Endothelial cell (in vitro differentiated cells): ENCODE data around the gene MGST1. TPM values are rescaled to one million over a fixed set of nuclear protein-coding genes. Genes with fewer than 3 reads are reported as not detected.

Source experiments
- DNase-seq: peaks from one replicate; pipeline ENCODE4 v3.0.0; 2021; ENCODE audit warnings: low spot score
- H3K27ac Mint-ChIP-seq: one replicate; pipeline ENCODE4 v1.8.0; 2021; ENCODE audit warnings: mixed read lengths, inconsistent platforms; ENCODE audit not compliant: unreplicated experiment
- H3K27me3 Mint-ChIP-seq: one replicate; pipeline ENCODE4 v1.8.0; 2021; ENCODE audit warnings: mild to moderate bottlenecking, moderate library complexity, mixed read lengths, inconsistent platforms; ENCODE audit not compliant: unreplicated experiment
- H3K36me3 Mint-ChIP-seq: one replicate; pipeline ENCODE4 v1.8.0; 2021; ENCODE audit warnings: mild to moderate bottlenecking, low read depth, mixed read lengths, inconsistent platforms; ENCODE audit not compliant: unreplicated experiment
- H3K4me1 Mint-ChIP-seq: one replicate; pipeline ENCODE4 v1.8.0; 2021; ENCODE audit warnings: mild to moderate bottlenecking, mixed read lengths, inconsistent platforms; ENCODE audit not compliant: unreplicated experiment
- H3K4me3 Mint-ChIP-seq: one replicate; pipeline ENCODE4 v1.8.0; 2021; ENCODE audit warnings: mild to moderate bottlenecking, mixed read lengths, inconsistent platforms; ENCODE audit not compliant: unreplicated experiment
- H3K9me3 Mint-ChIP-seq: one replicate; pipeline ENCODE4 v1.8.0; 2021; ENCODE audit warnings: mixed read lengths, inconsistent platforms; ENCODE audit not compliant: unreplicated experiment
- CTCF ChIP-seq: fragments of 200-600 bp; sonication (generic); IDR thresholded peaks from one replicate; pipeline ENCODE4 v1.5.0; 2021; ENCODE audit warnings: antibody characterized with exemption; ENCODE audit not compliant: unreplicated experiment
- total RNA-seq: library from RNA; stranded (reverse); fragmentation: NEBNext Ultra II Directional; extraction: Animal tissue kit (Norgen Biotek cat#: 25700); gene quantifications from one replicate; pipeline ENCODE4 v1.2.1, GENCODE V29; 2021; ENCODE audit not compliant: unreplicated experiment

MGST1 gene
- total RNA-seq, 1 donor from 2014 or later: 55.9 TPM

GRCh38 chr12:16331998-16332397, 15.4 kb upstream of the MGST1 start:
- H3K27ac Mint-ChIP-seq: no peak overlapping the region
- no peaks in the 10 kb centered on the region for H3K9me3 Mint-ChIP-seq
- H3K36me3 Mint-ChIP-seq: no peaks in the 10 kb centered on the region
- H3K4me1 Mint-ChIP-seq: no peaks in the 10 kb centered on the region
- H3K27me3 Mint-ChIP-seq: no peaks in the 10 kb centered on the region
- no peak overlapping the region for H3K4me3 Mint-ChIP-seq
- DNase-seq: no peak
- TF ChIP-seq CTCF: no peak

- no peaks in the 10 kb centered on the region for H3K36me3 Mint-ChIP-seq
- no peak overlapping the region for H3K27ac Mint-ChIP-seq
- no peak for TF ChIP-seq CTCF
- no peak for DNase-seq
- H3K4me3 Mint-ChIP-seq: no peak overlapping the region
- H3K27me3 Mint-ChIP-seq: no peaks in the 10 kb centered on the region
- H3K4me1 Mint-ChIP-seq: no peaks in the 10 kb centered on the region
- H3K9me3 Mint-ChIP-seq: no peaks in the 10 kb centered on the region
These were observed 11.6 kb upstream of the MGST1 start for GRCh38 chr12:16335838-16336237.

GRCh38 chr12:16344269-16344668, 3.2 kb upstream of the MGST1 start:
- Mint-ChIP-seq H3K4me1 (peaks cover 18% of the 10 kb centered on the region), H3K4me3 (no peak overlapping the region), H3K36me3 (no peaks in the 10 kb centered on the region), H3K27me3 (peaks cover 1% of the 10 kb centered on the region), H3K9me3 (no peaks in the 10 kb centered on the region), H3K27ac (no peak overlapping the region)
- no peak for TF ChIP-seq CTCF
- DNase-seq: no peak

GRCh38 chr12:16345105-16345504, 2.3 kb upstream of the MGST1 start:
- Mint-ChIP-seq H3K4me3 (no peak overlapping the region), H3K4me1 (peaks cover 20% of the 10 kb centered on the region), H3K27ac (no peak overlapping the region), H3K27me3 (peaks cover 1% of the 10 kb centered on the region), H3K36me3 (no peaks in the 10 kb centered on the region), H3K9me3 (no peaks in the 10 kb centered on the region)
- no peak for DNase-seq
- TF ChIP-seq CTCF: no peak

- peaks cover 24% of the 10 kb centered on the region for H3K4me1 Mint-ChIP-seq
- H3K4me3 Mint-ChIP-seq: peak overlapping the region; percentile 93
- no peak for TF ChIP-seq CTCF
- no peaks in the 10 kb centered on the region for H3K36me3 Mint-ChIP-seq
- H3K27me3 Mint-ChIP-seq: peaks cover 3% of the 10 kb centered on the region
- no peak for DNase-seq
- H3K9me3 Mint-ChIP-seq: no peaks in the 10 kb centered on the region
- peak overlapping the region; percentile 89 for H3K27ac Mint-ChIP-seq
These were observed 487 bp upstream of the MGST1 start for GRCh38 chr12:16346958-16347357.
